ENCODE results near the gene BAHCC1.

BAHCC1 gene

GRCh38 chr17:81513753-81514488 lies 118.7 kb downstream of the BAHCC1 start:
- H3K27me3 ChIP-seq (ENCODE audit: control insufficient read depth, insufficient read depth, low read length) = no peaks in the 10 kb centered on the region
- peak overlapping the region; percentile 74 for H3K4me3 ChIP-seq (ENCODE audit: low read length)
- peak overlapping the region; percentile 100 for H3K27ac ChIP-seq (ENCODE audit: low read depth, low read length)
- peak overlapping the region; percentile 99 for H3K9ac ChIP-seq (ENCODE audit: low read length)
- H3K36me3 ChIP-seq (ENCODE audit: control insufficient read depth, insufficient read depth, low read length) = peaks cover 32% of the 10 kb centered on the region
- peaks cover 16% of the 10 kb centered on the region for H3K4me1 ChIP-seq (ENCODE audit: control insufficient read depth, insufficient read depth, low read length)

- H3K4me1 ChIP-seq (ENCODE audit: control insufficient read depth, insufficient read depth, low read length) = peaks cover 20% of the 10 kb centered on the region
- H3K27ac ChIP-seq (ENCODE audit: low read depth, low read length) = peak overlapping the region; percentile 100
- H3K27me3 ChIP-seq (ENCODE audit: control insufficient read depth, insufficient read depth, low read length) = no peaks in the 10 kb centered on the region
- peaks cover 27% of the 10 kb centered on the region for H3K36me3 ChIP-seq (ENCODE audit: control insufficient read depth, insufficient read depth, low read length)
- H3K4me3 ChIP-seq (ENCODE audit: low read length) = peak overlapping the region; percentile 74
- H3K9ac ChIP-seq (ENCODE audit: low read length) = peak overlapping the region; percentile 99
These were observed 119.2 kb downstream of the BAHCC1 start for GRCh38 chr17:81514489-81514738.

GRCh38 chr17:81514739-81515529 lies 119.7 kb downstream of the BAHCC1 start:
- no peaks in the 10 kb centered on the region for H3K27me3 ChIP-seq (ENCODE audit: control insufficient read depth, insufficient read depth, low read length)
- H3K27ac ChIP-seq (ENCODE audit: low read depth, low read length) = peak overlapping the region; percentile 100
- peak overlapping the region; percentile 74 for H3K4me3 ChIP-seq (ENCODE audit: low read length)
- H3K9ac ChIP-seq (ENCODE audit: low read length) = peak overlapping the region; percentile 94
- H3K4me1 ChIP-seq (ENCODE audit: control insufficient read depth, insufficient read depth, low read length) = peaks cover 23% of the 10 kb centered on the region
- H3K36me3 ChIP-seq (ENCODE audit: control insufficient read depth, insufficient read depth, low read length) = peaks cover 23% of the 10 kb centered on the region

- Histone ChIP-seq H3K27me3 (ENCODE audit: control insufficient read depth, insufficient read depth, low read length) (no peaks in the 10 kb centered on the region), H3K9ac (ENCODE audit: low read length) (peak overlapping the region; percentile 94), H3K27ac (ENCODE audit: low read depth, low read length) (peak overlapping the region; percentile 100), H3K4me1 (ENCODE audit: control insufficient read depth, insufficient read depth, low read length) (peaks cover 23% of the 10 kb centered on the region), H3K4me3 (ENCODE audit: low read length) (peak overlapping the region; percentile 74), H3K36me3 (ENCODE audit: control insufficient read depth, insufficient read depth, low read length) (peaks cover 17% of the 10 kb centered on the region)
These were observed 120.3 kb downstream of the BAHCC1 start for GRCh38 chr17:81515530-81516041.

Measured in rectal smooth muscle tissue (tissue), 1 donor.